Naive B cell (primary cell): Measurements from ENCODE around the gene TBC1D22A. TPM values are rescaled to one million over a fixed set of nuclear protein-coding genes. Genes with fewer than 3 reads are reported as not detected.
"Not testable (repeated sequence)": the region's sequence is repeated elsewhere in the genome, so short reads cannot be mapped to it uniquely, and the experiment has no call there.

Source experiments
- ATAC-seq, 2 donors: fragments of 150-1000 bp; cut with Tn5 transposase; 2 replicates each; pipeline ENCODE4 v1.10.0; 2021; ENCODE audit warnings: low read depth in 2 of 2, mild to moderate bottlenecking in 2 of 2, moderate library complexity in 2 of 2
- DNase-seq: peaks from one replicate; pipeline ENCODE4 v3.0.0; 2022
- H3K27ac Mint-ChIP-seq, 6 donors: one replicate each; pipeline ENCODE4 v1.8.0; 2020 to 2022; ENCODE audit warnings: mild to moderate bottlenecking in 6 of 6, mixed read lengths in 6 of 6, moderate library complexity in 5 of 6, inconsistent platforms in 2 of 6
- H3K27me3 Mint-ChIP-seq, 3 donors: one replicate each; pipeline ENCODE4 v1.8.0; 2021 to 2022; ENCODE audit warnings: mixed read lengths in 3 of 3, mild to moderate bottlenecking in 1 of 3
- H3K36me3 Mint-ChIP-seq, 2 donors: one replicate each; pipeline ENCODE4 v1.8.0; 2020 to 2022; ENCODE audit warnings: mixed read lengths in 2 of 2, inconsistent platforms in 1 of 2, mild to moderate bottlenecking in 1 of 2
- H3K4me1 Mint-ChIP-seq, 3 donors: one replicate each; pipeline ENCODE4 v1.8.0; 2020 to 2022; ENCODE audit warnings: mixed read lengths in 3 of 3, inconsistent platforms in 1 of 3, mild to moderate bottlenecking in 1 of 3, moderate library complexity in 1 of 3
- H3K4me3 Mint-ChIP-seq, 8 donors: one replicate each; pipeline ENCODE4 v1.8.0; 2020 to 2022; ENCODE audit warnings: mild to moderate bottlenecking in 8 of 8, mixed read lengths in 8 of 8, moderate library complexity in 8 of 8, inconsistent platforms in 2 of 8
- H3K9me3 Mint-ChIP-seq, 7 donors: one replicate each; pipeline ENCODE4 v1.8.0; 2020 to 2022; ENCODE audit warnings: mixed read lengths in 7 of 7, mild to moderate bottlenecking in 5 of 7, inconsistent platforms in 2 of 7, moderate library complexity in 1 of 7
- polyA plus RNA-seq, 6 donors: library from polyadenylated mRNA; unstranded; fragments of 300-500 nt; fragmentation: Illumina TruSeq; gene quantifications; one replicate each; pipeline ENCODE4 v1.2.3, GENCODE V29; 2021; ENCODE audit warnings: low read depth in 6 of 6

The TBC1D22A gene
- polyA plus RNA-seq, 6 donors from 2014 or later, result 47.2 to 74.5 (median 62.6) TPM

GRCh38 chr22:47115921-47116320, 353.5 kb downstream of the TBC1D22A start:
- Mint-ChIP-seq H3K9me3 (no peaks in the 10 kb centered on the region), H3K27me3 (no peaks in the 10 kb centered on the region), H3K4me1 (peaks cover 0 to 5% (median 0%) of the 10 kb centered on the region in 3 donors), H3K36me3 (peaks cover 12 to 16% of the 10 kb centered on the region in 2 donors), H3K27ac (peak overlapping the region in 1 of 6 donors; percentile 70), H3K4me3 (peak overlapping the region in 1 of 8 donors; percentile 42)
- DNase-seq, result no peak
- no peak for ATAC-seq

DNA sequence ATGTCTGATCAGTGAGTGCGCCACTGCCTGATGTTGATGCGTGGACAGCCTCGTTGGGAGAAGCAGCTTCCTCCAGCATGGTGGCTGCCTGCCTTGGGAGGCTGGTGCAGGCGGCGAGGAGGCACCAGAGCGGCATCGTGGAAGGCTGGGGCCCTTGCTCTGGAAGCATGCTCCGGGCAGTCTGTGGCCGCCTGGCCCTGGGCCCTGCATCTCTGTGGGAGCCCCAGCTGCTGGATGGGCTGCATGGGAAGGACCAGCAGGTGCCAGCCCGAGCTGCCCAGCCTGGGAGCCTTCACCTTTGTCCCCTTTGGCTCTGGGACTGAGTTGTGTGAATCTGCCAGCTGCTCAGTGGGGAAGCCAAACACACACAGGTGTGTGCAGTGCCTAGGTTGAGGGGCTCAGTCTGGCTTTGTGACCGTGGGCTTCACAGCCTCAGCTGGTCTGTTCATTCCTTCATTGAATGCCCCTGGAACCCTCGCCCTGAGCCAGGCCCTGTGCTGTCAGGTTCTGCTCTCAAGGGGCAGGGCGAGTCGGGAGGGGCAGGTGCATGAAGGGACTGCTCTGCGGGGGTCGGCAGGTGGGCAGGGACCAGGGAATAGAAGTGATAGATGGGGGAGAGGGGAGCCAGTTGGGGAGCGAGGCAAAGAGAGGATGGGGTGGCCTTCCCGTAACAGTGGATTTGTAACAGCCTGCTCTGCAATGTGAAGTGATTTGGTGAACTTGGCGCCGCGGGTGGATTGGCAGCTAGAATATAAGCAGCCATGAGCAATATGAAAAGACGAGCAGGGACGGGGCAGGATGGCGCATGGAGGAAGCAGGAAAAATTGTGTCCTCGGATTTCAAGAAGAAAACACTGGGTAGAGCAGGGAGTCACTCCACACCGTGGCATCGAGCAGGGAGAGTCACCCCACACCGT, 354.2 kb downstream of the TBC1D22A start:
- peaks cover 5 to 9% of the 10 kb centered on the region in 2 donors for H3K36me3 Mint-ChIP-seq
- peaks cover 0 to 5% (median 0%) of the 10 kb centered on the region in 3 donors for H3K4me1 Mint-ChIP-seq
- no peak for DNase-seq
- no peak for ATAC-seq
- H3K9me3 Mint-ChIP-seq, result no peaks in the 10 kb centered on the region
- H3K4me3 Mint-ChIP-seq, result no peak overlapping the region
- H3K27me3 Mint-ChIP-seq, result no peaks in the 10 kb centered on the region
- H3K27ac Mint-ChIP-seq, result peak overlapping the region in 3 of 6 donors; percentile 1 to 42 (median 9)

DNA sequence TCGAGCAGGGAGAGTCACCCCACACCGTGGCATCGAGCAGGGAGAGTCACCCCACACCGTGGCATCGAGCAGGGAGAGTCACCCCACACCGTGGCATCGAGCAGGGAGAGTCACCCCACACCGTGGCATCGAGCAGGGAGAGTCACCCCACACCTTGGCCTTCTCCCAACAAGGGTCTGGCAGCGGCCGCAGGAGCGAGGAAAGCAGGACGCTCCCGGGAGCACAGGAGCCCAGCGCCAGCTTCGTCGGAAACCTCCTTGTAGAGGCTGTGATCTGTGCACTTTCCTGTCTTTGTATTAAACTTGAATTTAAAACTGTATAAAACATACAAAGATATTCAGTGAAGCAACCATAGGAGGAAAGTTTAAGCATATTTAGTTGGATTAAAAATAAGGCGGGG, 355.0 kb downstream of the TBC1D22A start:
- not testable (repeated sequence) for H3K4me1 Mint-ChIP-seq, H3K27me3 Mint-ChIP-seq, ATAC-seq, H3K4me3 Mint-ChIP-seq, H3K27ac Mint-ChIP-seq, DNase-seq, H3K36me3 Mint-ChIP-seq, H3K9me3 Mint-ChIP-seq

- Mint-ChIP-seq H3K36me3 (peaks cover 4 to 5% of the 10 kb centered on the region in 2 donors), H3K4me1 (peaks cover 5 to 10% (median 8%) of the 10 kb centered on the region in 3 donors), H3K27me3 (no peaks in the 10 kb centered on the region), H3K9me3 (no peaks in the 10 kb centered on the region), H3K27ac (no peak overlapping the region), H3K4me3 (no peak overlapping the region)
- no peak for ATAC-seq
- no peak for DNase-seq
These were observed 356.7 kb downstream of the TBC1D22A start for GRCh38 chr22:47119181-47119580.

- Mint-ChIP-seq H3K36me3 (peaks cover 0 to 5% of the 10 kb centered on the region in 2 donors), H3K9me3 (no peaks in the 10 kb centered on the region), H3K4me3 (no peak overlapping the region), H3K27ac (peak overlapping the region in 1 of 6 donors; percentile 56), H3K27me3 (no peaks in the 10 kb centered on the region), H3K4me1 (peaks cover 7 to 12% (median 8%) of the 10 kb centered on the region in 3 donors)
- ATAC-seq, result no peak
- DNase-seq, result no peak
These were observed 357.9 kb downstream of the TBC1D22A start for GRCh38 chr22:47120399-47120798.

DNA sequence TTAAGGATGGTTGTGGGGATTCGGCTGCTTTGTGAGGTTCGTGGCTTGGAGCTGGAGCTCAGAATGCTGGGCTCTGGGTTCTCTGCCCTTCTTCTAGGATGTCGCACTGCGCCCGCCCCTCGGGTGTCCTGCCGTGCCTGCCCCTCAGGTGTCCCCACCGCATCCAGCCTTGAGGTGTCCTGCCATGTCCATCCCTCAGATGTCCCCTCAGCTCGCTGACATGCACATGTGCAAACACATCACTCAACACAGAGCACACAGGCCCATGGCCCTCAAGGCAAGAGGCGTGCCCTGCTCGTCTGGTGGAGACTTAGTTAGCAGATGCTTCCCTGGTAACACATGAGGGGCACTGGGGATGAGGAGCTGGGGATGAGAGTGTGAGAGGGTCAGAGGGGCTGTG, 359.3 kb downstream of the TBC1D22A start:
- H3K9me3 Mint-ChIP-seq, result no peaks in the 10 kb centered on the region
- H3K27ac Mint-ChIP-seq, result no peak overlapping the region
- H3K27me3 Mint-ChIP-seq, result no peaks in the 10 kb centered on the region
- H3K4me3 Mint-ChIP-seq, result no peak overlapping the region
- ATAC-seq (no peak), DNase-seq (no peak)
- peaks cover 10 to 19% (median 13%) of the 10 kb centered on the region in 3 donors for H3K4me1 Mint-ChIP-seq
- H3K36me3 Mint-ChIP-seq, result peaks cover 0 to 4% of the 10 kb centered on the region in 2 donors

GRCh38 chr22:47122441-47123000, 360.1 kb downstream of the TBC1D22A start:
- DNase-seq (no peak), ATAC-seq (no peak)
- no peak overlapping the region for H3K4me3 Mint-ChIP-seq
- H3K4me1 Mint-ChIP-seq, result peaks cover 12 to 20% (median 13%) of the 10 kb centered on the region in 3 donors
- H3K36me3 Mint-ChIP-seq, result no peaks in the 10 kb centered on the region
- H3K9me3 Mint-ChIP-seq, result no peaks in the 10 kb centered on the region
- no peaks in the 10 kb centered on the region for H3K27me3 Mint-ChIP-seq
- no peak overlapping the region for H3K27ac Mint-ChIP-seq

DNA sequence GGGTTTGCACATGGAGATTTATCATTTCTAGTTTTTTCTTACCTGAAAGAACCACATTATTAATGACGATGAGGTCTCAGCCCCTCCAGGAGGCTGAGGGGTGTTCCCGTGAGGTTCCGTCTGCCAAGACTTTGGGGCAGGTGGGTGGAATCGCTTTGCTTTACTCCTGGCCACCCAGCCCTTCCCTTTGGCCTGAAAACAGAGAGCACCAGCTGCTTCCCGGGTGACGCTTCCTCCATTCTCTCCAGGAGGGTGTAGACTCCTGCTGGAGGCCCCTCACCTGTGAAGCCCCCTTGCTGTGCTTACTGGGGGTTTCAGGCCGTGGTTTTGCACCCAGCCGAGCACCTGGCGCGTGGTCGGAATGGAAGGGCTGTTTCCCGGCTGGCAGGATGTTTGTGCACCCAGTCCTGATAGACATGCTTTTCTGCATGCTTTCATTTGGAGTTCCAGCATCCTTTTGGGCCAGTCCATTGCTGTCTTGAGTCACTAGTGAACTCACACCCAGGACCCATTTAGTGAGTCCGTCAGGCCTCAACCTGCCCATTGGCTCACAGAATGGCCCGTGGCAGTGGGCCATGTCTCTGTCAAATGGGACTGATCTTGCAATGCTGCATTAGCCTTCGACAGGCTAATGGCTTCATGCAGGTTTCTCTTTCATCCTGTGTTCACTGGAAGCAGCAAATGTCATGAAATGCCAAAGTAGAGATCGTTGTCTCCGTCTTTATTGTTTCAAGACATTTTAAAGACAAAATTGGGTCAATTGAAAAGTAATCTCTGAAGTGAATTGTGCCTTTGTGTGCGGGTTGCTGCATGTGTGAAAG, 360.8 kb downstream of the TBC1D22A start:
- DNase-seq (no peak), ATAC-seq (no peak)
- H3K27me3 Mint-ChIP-seq, result no peaks in the 10 kb centered on the region
- no peaks in the 10 kb centered on the region for H3K36me3 Mint-ChIP-seq
- no peak overlapping the region for H3K4me3 Mint-ChIP-seq
- H3K4me1 Mint-ChIP-seq, result peaks cover 12 to 20% (median 13%) of the 10 kb centered on the region in 3 donors
- H3K27ac Mint-ChIP-seq, result peak overlapping the region in 2 of 6 donors; percentile 28 to 50
- H3K9me3 Mint-ChIP-seq, result no peaks in the 10 kb centered on the region

- H3K36me3 Mint-ChIP-seq, result no peaks in the 10 kb centered on the region
- no peak for DNase-seq
- H3K4me3 Mint-ChIP-seq, result no peak overlapping the region
- ATAC-seq, result no peak
- peaks cover 12 to 20% (median 17%) of the 10 kb centered on the region in 3 donors for H3K4me1 Mint-ChIP-seq
- H3K27ac Mint-ChIP-seq, result peak overlapping the region in 1 of 6 donors; percentile 50
- no peaks in the 10 kb centered on the region for H3K27me3 Mint-ChIP-seq
- H3K9me3 Mint-ChIP-seq, result no peaks in the 10 kb centered on the region
These were observed 361.5 kb downstream of the TBC1D22A start for GRCh38 chr22:47123827-47124442.

GRCh38 chr22:47124451-47124881, 362.0 kb downstream of the TBC1D22A start:
- no peak overlapping the region for H3K4me3 Mint-ChIP-seq
- ATAC-seq, result no peak
- H3K27ac Mint-ChIP-seq, result peak overlapping the region in 2 of 6 donors; percentile 11 to 50
- DNase-seq, result no peak
- no peaks in the 10 kb centered on the region for H3K27me3 Mint-ChIP-seq
- no peaks in the 10 kb centered on the region for H3K9me3 Mint-ChIP-seq
- H3K36me3 Mint-ChIP-seq, result no peaks in the 10 kb centered on the region
- H3K4me1 Mint-ChIP-seq, result peaks cover 12 to 20% (median 17%) of the 10 kb centered on the region in 3 donors

- Mint-ChIP-seq H3K27me3 (no peaks in the 10 kb centered on the region), H3K4me1 (peaks cover 12 to 20% (median 17%) of the 10 kb centered on the region in 3 donors), H3K4me3 (no peak overlapping the region), H3K9me3 (no peaks in the 10 kb centered on the region), H3K27ac (peak overlapping the region in 2 of 6 donors; percentile 18 to 26), H3K36me3 (no peaks in the 10 kb centered on the region)
- no peak for ATAC-seq
- DNase-seq, result no peak
These were observed 362.5 kb downstream of the TBC1D22A start for GRCh38 chr22:47124961-47125360.

DNA sequence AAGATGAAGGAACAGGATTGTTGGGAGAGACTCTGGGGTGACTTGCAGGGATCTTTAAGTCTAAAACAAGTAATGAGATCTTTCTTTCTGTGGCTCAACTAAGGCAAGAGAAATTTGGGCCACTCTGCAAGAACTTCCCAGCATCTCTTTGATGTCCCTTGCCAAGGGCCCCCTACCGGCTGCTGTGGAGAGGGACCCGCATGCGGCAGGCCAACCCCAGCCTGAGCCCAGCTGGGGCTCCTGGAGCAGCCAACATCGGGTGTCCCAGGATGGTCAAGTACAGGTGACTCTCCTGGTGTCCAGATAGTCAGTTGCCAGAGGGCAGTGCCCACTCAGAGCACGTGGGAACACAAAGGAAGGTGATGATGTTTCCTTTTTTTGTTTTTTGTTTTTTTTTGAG, 363.2 kb downstream of the TBC1D22A start:
- DNase-seq (no peak), ATAC-seq (no peak)
- Mint-ChIP-seq H3K4me3 (no peak overlapping the region), H3K9me3 (no peaks in the 10 kb centered on the region), H3K36me3 (no peaks in the 10 kb centered on the region), H3K27me3 (no peaks in the 10 kb centered on the region), H3K27ac (peak overlapping the region in 1 of 6 donors; percentile 18), H3K4me1 (peaks cover 16 to 20% (median 20%) of the 10 kb centered on the region in 3 donors)

DNA sequence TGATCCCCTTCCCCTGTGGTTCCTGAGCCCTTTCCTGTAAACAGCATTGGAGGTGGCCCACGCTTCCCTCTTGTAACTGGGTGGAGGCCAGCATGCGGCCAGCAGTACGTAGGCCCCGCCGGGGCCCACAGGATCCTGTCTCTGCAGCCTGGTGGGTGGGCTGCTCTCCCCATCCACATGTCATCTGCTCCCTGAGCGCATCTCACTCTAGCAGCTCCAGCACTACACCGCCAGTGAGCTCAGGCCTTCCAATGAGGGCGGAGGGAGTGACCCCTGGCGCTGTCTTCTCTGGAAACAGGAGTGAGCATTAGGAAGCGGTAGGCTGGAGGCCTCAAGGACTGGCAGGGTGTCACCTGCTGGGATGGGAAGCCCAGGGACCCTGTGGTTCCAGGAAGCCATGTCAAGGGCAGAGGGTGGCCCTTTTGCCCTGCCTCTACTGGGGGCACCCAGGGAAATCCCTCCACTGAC, 363.9 kb downstream of the TBC1D22A start:
- ATAC-seq, result no peak
- Mint-ChIP-seq H3K36me3 (no peaks in the 10 kb centered on the region), H3K27ac (peak overlapping the region in 2 of 6 donors; percentile 62 to 66), H3K4me3 (no peak overlapping the region), H3K9me3 (no peaks in the 10 kb centered on the region), H3K4me1 (peaks cover 19 to 20% (median 20%) of the 10 kb centered on the region in 3 donors), H3K27me3 (no peaks in the 10 kb centered on the region)
- no peak for DNase-seq
